Activated CD4-positive, CD25-positive, alpha-beta regulatory T cell treated with anti-CD3 and anti-CD28 coated beads, Interleukin-2, amount 50 U/mL, for 16 hours (primary cell): ENCODE results near the gene EVI5L.
A peak's percentile ranks its signal among the peaks of the same experiment; 100 is the strongest.

Experiments used
- DNase-seq: peaks from one replicate; pipeline ENCODE4 v3.0.0-alpha.2; 2020; ENCODE audit warnings: low read depth, low spot score

EVI5L gene

GRCh38 chr19:7894612-7895309 is 64.7 kb downstream of the EVI5L start:
- DNase-seq, result no peak

GRCh38 chr19:7895565-7895964 is 65.5 kb downstream of the EVI5L start:
- DNase-seq, result no peak

- no peak for DNase-seq
Measured at GRCh38 chr19:7897292-7897691, 67.3 kb downstream of the EVI5L start.

- no peak for DNase-seq
Measured at GRCh38 chr19:7898967-7899366, 68.9 kb downstream of the EVI5L start.

- no peak for DNase-seq
Measured at GRCh38 chr19:7899751-7900378, 69.8 kb downstream of the EVI5L start.

- DNase-seq, result no peak
Measured at GRCh38 chr19:7900401-7900870, 70.4 kb downstream of the EVI5L start.

- DNase-seq, result no peak
Measured at GRCh38 chr19:7900931-7901330, 70.9 kb downstream of the EVI5L start.

GRCh38 chr19:7901337-7901736 is 71.3 kb downstream of the EVI5L start:
- no peak for DNase-seq

- no peak for DNase-seq
Measured at GRCh38 chr19:7902796-7903243, 72.8 kb downstream of the EVI5L start.

GRCh38 chr19:7903244-7904073 is 73.4 kb downstream of the EVI5L start, which contains the start of gene MAP2K7:
Gene MAP2K7, plus strand, starts transcription at chr19:7903877. Its CDS starts 68 bp downstream, at chr19:7903945.
- DNase-seq, result peak; percentile 100

GRCh38 chr19:7904074-7905020 is 74.3 kb downstream of the EVI5L start:
- peak; percentile 50 for DNase-seq

- DNase-seq, result no peak
Measured at GRCh38 chr19:7905268-7905667, 75.2 kb downstream of the EVI5L start.

- no peak for DNase-seq
Measured at GRCh38 chr19:7905859-7906258, 75.8 kb downstream of the EVI5L start.

GRCh38 chr19:7907122-7907521 is 77.1 kb downstream of the EVI5L start:
- DNase-seq, result no peak

GRCh38 chr19:7907544-7907943 is 77.5 kb downstream of the EVI5L start:
- no peak for DNase-seq

- no peak for DNase-seq
Measured at GRCh38 chr19:7908078-7908699, 78.2 kb downstream of the EVI5L start.

- DNase-seq, result no peak
Measured at GRCh38 chr19:7908742-7909461, 78.9 kb downstream of the EVI5L start.

- DNase-seq, result no peak
Measured at GRCh38 chr19:7909471-7910067, 79.6 kb downstream of the EVI5L start.

- no peak for DNase-seq
Measured at GRCh38 chr19:7910321-7911161, 80.5 kb downstream of the EVI5L start.
